Endodermal cell (in vitro differentiated cells): ENCODE data around the gene PTRH1. TPM values are rescaled to one million over a fixed set of nuclear protein-coding genes. Genes with fewer than 3 reads are reported as not detected.
A peak's percentile ranks its signal among the peaks of the same experiment; 100 is the strongest.

Experiments
- DNase-seq: peaks from one replicate; pipeline ENCODE4 v3.0.0-alpha.2; 2017
- H3K27ac ChIP-seq: 2 replicates; pipeline ENCODE4 v1.5.1; 2013; ENCODE audit warnings: mild to moderate bottlenecking, low read depth, low read length, moderate library complexity
- H3K27me3 ChIP-seq: 2 replicates; pipeline ENCODE4 v1.6.1; 2013; ENCODE audit warnings: mild to moderate bottlenecking, low read length, moderate library complexity; ENCODE audit not compliant: insufficient read depth, control insufficient read depth, poor library complexity, severe bottlenecking
- H3K36me3 ChIP-seq: 2 replicates; pipeline ENCODE4 v1.7.0; 2013; ENCODE audit warnings: mild to moderate bottlenecking, low read length, moderate library complexity; ENCODE audit not compliant: control insufficient read depth, insufficient read depth
- H3K4me1 ChIP-seq: one replicate; pipeline ENCODE4 v1.7.0; 2013; ENCODE audit warnings: low read length; ENCODE audit not compliant: control insufficient read depth, insufficient read depth
- H3K4me3 ChIP-seq: 2 replicates; pipeline ENCODE4 v1.5.1; 2013; ENCODE audit warnings: mild to moderate bottlenecking, low read length, moderate library complexity
- H3K9ac ChIP-seq: 2 replicates; pipeline ENCODE4 v1.6.1; 2013; ENCODE audit warnings: mild to moderate bottlenecking, low read length, moderate library complexity; ENCODE audit not compliant: poor library complexity, severe bottlenecking; ENCODE audit errors: extremely low read depth
- H3K9me3 ChIP-seq: 2 replicates; pipeline ENCODE4 v1.6.1; 2013; ENCODE audit warnings: mild to moderate bottlenecking, low read length, moderate library complexity; ENCODE audit not compliant: control insufficient read depth
- H3K27ac Mint-ChIP-seq: 2 replicates; pipeline ENCODE4 v1.8.0; 2020; ENCODE audit warnings: mixed read lengths
- H3K27me3 Mint-ChIP-seq: 2 replicates; pipeline ENCODE4 v1.8.0; 2021; ENCODE audit warnings: mild to moderate bottlenecking, mixed read lengths; ENCODE audit not compliant: insufficient read depth
- H3K36me3 Mint-ChIP-seq: 2 replicates; pipeline ENCODE4 v1.8.0; 2020; ENCODE audit warnings: low read depth, mixed read lengths
- H3K4me1 Mint-ChIP-seq: 2 replicates; pipeline ENCODE4 v1.8.0; 2020; ENCODE audit warnings: mixed read lengths
- H3K4me3 Mint-ChIP-seq: 2 replicates; pipeline ENCODE4 v1.8.0; 2020; ENCODE audit warnings: mild to moderate bottlenecking, moderate library complexity, mixed read lengths
- H3K9me3 Mint-ChIP-seq: 2 replicates; pipeline ENCODE4 v1.8.0; 2020; ENCODE audit warnings: mild to moderate bottlenecking, mixed read lengths
- WGBS, 2 experiments: methylation state at CpG; one replicate each; pipeline versions ENCODE4 v1.1.5 to v1.1.7; 2013; ENCODE audit warnings: missing lambda C conversion rate in 2 of 2, mixed read lengths in 1 of 2; ENCODE audit not compliant: insufficient coverage in 1 of 2, insufficient read length in 1 of 2; 5-methylcytosine and 5-hydroxymethylcytosine counted together
- total RNA-seq, 2 donors: library from RNA; stranded (reverse); fragmentation: NEBNext Ultra II Directional in 1 of 2; extraction: Animal tissue kit (Norgen Biotek cat#: 25700) in 1 of 2; gene quantifications; 2 replicates in 1 of 2; 3 replicates in 1 of 2; pipeline ENCODE4 v1.2.1, GENCODE V29; 2021
- TF ChIP-seq, protein P1 (sequence below): fragments of 200-600 bp; sonication (generic); conservative IDR thresholded peaks from 2 replicates; pipeline ENCODE4 v1.5.0; 2021; ENCODE audit warnings: antibody characterized with exemption, mild to moderate bottlenecking

Gene PTRH1
- total RNA-seq, 2 donors from 2014 or later: 15.2 to 18.7 TPM

GRCh38 chr9:127714951-127715469, 453 bp downstream of the PTRH1 start:
- Histone ChIP-seq H3K4me1 (no peaks in the 10 kb centered on the region), H3K36me3 (no peaks in the 10 kb centered on the region), H3K27me3 (no peaks in the 10 kb centered on the region), H3K9me3 (no peaks in the 10 kb centered on the region), H3K9ac (peak overlapping the region; percentile 58), H3K27ac (no peak overlapping the region), H3K4me3 (peak overlapping the region; percentile 83)
- TF ChIP-seq, protein P1, sequence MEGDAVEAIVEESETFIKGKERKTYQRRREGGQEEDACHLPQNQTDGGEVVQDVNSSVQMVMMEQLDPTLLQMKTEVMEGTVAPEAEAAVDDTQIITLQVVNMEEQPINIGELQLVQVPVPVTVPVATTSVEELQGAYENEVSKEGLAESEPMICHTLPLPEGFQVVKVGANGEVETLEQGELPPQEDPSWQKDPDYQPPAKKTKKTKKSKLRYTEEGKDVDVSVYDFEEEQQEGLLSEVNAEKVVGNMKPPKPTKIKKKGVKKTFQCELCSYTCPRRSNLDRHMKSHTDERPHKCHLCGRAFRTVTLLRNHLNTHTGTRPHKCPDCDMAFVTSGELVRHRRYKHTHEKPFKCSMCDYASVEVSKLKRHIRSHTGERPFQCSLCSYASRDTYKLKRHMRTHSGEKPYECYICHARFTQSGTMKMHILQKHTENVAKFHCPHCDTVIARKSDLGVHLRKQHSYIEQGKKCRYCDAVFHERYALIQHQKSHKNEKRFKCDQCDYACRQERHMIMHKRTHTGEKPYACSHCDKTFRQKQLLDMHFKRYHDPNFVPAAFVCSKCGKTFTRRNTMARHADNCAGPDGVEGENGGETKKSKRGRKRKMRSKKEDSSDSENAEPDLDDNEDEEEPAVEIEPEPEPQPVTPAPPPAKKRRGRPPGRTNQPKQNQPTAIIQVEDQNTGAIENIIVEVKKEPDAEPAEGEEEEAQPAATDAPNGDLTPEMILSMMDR: no peak
- Mint-ChIP-seq H3K36me3 (no peaks in the 10 kb centered on the region), H3K27me3 (peaks cover 2% of the 10 kb centered on the region), H3K27ac (peak overlapping the region; percentile 93), H3K4me3 (peak overlapping the region; percentile 90), H3K9me3 (no peaks in the 10 kb centered on the region), H3K4me1 (peaks cover 12% of the 10 kb centered on the region)
- 1 to 3% methylated on average over 27 to 44 of the region's 44 CpGs for WGBS, 2 experiments
- peak; percentile 59 for DNase-seq

GRCh38 chr9:127714020-127714750, 1.3 kb downstream of the PTRH1 start:
- H3K9me3 Mint-ChIP-seq: no peaks in the 10 kb centered on the region
- H3K27me3 ChIP-seq: no peaks in the 10 kb centered on the region
- no peaks in the 10 kb centered on the region for H3K36me3 ChIP-seq
- no peak overlapping the region for H3K27ac Mint-ChIP-seq
- no peak for DNase-seq
- TF ChIP-seq, protein P1: no peak
- H3K4me1 Mint-ChIP-seq: peaks cover 12% of the 10 kb centered on the region
- peaks cover 2% of the 10 kb centered on the region for H3K27me3 Mint-ChIP-seq
- H3K4me3 Mint-ChIP-seq: peak overlapping the region; percentile 90
- no peaks in the 10 kb centered on the region for H3K9me3 ChIP-seq
- no peak overlapping the region for H3K9ac ChIP-seq
- H3K4me3 ChIP-seq: no peak overlapping the region
- no peaks in the 10 kb centered on the region for H3K4me1 ChIP-seq
- 90 to 94% methylated on average over 12 to 19 of the region's 19 CpGs for WGBS, 2 experiments
- no peaks in the 10 kb centered on the region for H3K36me3 Mint-ChIP-seq
- H3K27ac ChIP-seq: no peak overlapping the region

DNA sequence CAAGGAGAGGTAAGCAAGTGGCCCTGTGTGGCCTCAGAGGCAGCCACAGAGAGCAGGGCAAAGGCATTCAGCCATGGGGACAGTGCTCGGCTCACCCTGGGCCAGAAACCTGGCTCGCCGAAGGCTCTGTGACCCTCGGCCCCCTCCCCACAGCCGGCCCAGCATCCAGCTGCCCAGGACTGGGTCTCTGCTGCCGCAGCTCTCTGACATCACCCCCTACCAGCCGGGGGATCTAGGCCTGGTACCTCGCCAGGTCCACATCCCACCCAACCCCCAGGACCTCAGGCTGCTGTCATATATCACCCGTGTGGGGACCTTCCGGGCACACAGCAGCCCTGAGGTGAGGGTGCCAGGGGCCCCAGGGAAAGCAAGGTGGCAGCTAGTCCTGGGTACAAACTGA, 2.6 kb downstream of the PTRH1 start:
- no peaks in the 10 kb centered on the region for H3K36me3 ChIP-seq
- H3K4me1 ChIP-seq: no peaks in the 10 kb centered on the region
- no peaks in the 10 kb centered on the region for H3K9me3 ChIP-seq
- no peak overlapping the region for H3K4me3 Mint-ChIP-seq
- H3K9ac ChIP-seq: no peak overlapping the region
- no peaks in the 10 kb centered on the region for H3K27me3 ChIP-seq
- TF ChIP-seq, protein P1: no peak
- peaks cover 12% of the 10 kb centered on the region for H3K4me1 Mint-ChIP-seq
- no peaks in the 10 kb centered on the region for H3K36me3 Mint-ChIP-seq
- H3K27me3 Mint-ChIP-seq: peaks cover 2% of the 10 kb centered on the region
- H3K4me3 ChIP-seq: no peak overlapping the region
- no peak overlapping the region for H3K27ac Mint-ChIP-seq
- WGBS, 2 experiments: 80 to 95% methylated on average over 1 to 10 of the region's 10 CpGs
- H3K27ac ChIP-seq: no peak overlapping the region
- no peak for DNase-seq
- no peaks in the 10 kb centered on the region for H3K9me3 Mint-ChIP-seq
